Measurements from ENCODE around the gene CHORDC1. TPM values are rescaled to one million over a fixed set of nuclear protein-coding genes. Genes with fewer than 3 reads are reported as not detected.

The CHORDC1 gene
- total RNA-seq, 1 experiment from 2014 or later, result 66.9 TPM

- H3K4me3 ChIP-seq (ENCODE audit: low read length), result no peak overlapping the region
- no peak for ATAC-seq
- H3K79me2 ChIP-seq (ENCODE audit: low read length), result no peaks in the 10 kb centered on the region
- no peaks in the 10 kb centered on the region for H3F3A ChIP-seq (ENCODE audit: low read length, unreplicated experiment)
- no peak overlapping the region for H3K4me2 ChIP-seq (ENCODE audit: low read length)
- POLR2A ChIA-PET (ENCODE audit: unreplicated experiment), result no interaction called here
- H4K20me1 ChIP-seq (ENCODE audit: low read length), result no peaks in the 10 kb centered on the region
- no peaks in the 10 kb centered on the region for H3K4me1 ChIP-seq (ENCODE audit: insufficient read depth, low read length)
- H3K9ac ChIP-seq (ENCODE audit: low read length), result no peak overlapping the region
- H3K9me3 ChIP-seq (ENCODE audit: low read length), result no peaks in the 10 kb centered on the region
- TF ChIP-seq CTCF (conservative IDR thresholded peaks at IDR 0.05; ENCODE audit: low read depth, low read length) (no peak), EZH2 (IDR thresholded peaks at IDR 0.05; ENCODE audit: low read length, unreplicated experiment) (no peak), EZH2phosphoT487 (IDR thresholded peaks at IDR 0.05; ENCODE audit: borderline replicate concordance, low read length) (no peak)
- no peaks in the 10 kb centered on the region for H3K9me2 ChIP-seq (replicated peaks; ENCODE audit: low read length)
- BruUV-seq (replicated peaks), result no TSS peak
- no peak overlapping the region for H2AFZ ChIP-seq (ENCODE audit: low read length)
- H3K27me3 ChIP-seq (ENCODE audit: low read length), result peaks cover 22% of the 10 kb centered on the region
- CTCF ChIA-PET, result no interaction called here
- no peak overlapping the region for H3K27ac ChIP-seq (ENCODE audit: low read length)
- no peak for DNase-seq
- H3K36me3 ChIP-seq (ENCODE audit: low read depth, low read length), result no peaks in the 10 kb centered on the region
- intact Hi-C loops (cut with micrococcal nuclease), result no loop called here
These were observed 6.9 kb upstream of the CHORDC1 start for GRCh38 chr11:90229791-90230190.

DNA sequence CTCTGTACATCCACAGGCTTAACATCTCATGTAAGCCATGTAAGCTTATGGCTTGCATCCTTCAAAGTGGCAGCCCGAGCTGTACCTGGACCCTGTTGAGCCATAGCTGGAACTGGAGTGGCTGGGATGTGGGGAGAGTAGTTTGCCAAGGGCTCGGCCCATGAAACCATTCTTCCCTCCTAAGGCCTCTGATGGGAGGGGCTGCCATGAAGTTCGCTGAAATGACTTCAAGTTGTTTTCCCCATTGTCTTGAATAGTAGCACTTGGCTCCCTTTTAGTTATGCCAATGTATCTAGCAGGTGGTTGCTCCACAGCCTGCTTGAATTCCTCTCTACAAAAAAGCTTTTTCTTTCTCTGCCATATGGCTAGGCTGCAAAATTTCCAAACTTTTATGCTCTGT, 5.2 kb upstream of the CHORDC1 start:
- Histone ChIP-seq H3K9me3 (ENCODE audit: low read length) (no peaks in the 10 kb centered on the region), H3K9ac (ENCODE audit: low read length) (no peak overlapping the region), H3K27me3 (ENCODE audit: low read length) (peaks cover 17% of the 10 kb centered on the region; the same call in 1 of the 2 replicates), H3K9me2 (replicated peaks; ENCODE audit: low read length) (no peaks in the 10 kb centered on the region), H3K4me3 (ENCODE audit: low read length) (no peak overlapping the region), H3K4me2 (ENCODE audit: low read length) (no peak overlapping the region), H3K4me1 (ENCODE audit: insufficient read depth, low read length) (peaks cover 9% of the 10 kb centered on the region), H3F3A (ENCODE audit: low read length, unreplicated experiment) (no peaks in the 10 kb centered on the region), H3K36me3 (ENCODE audit: low read depth, low read length) (no peaks in the 10 kb centered on the region), H3K79me2 (ENCODE audit: low read length) (peaks cover 8% of the 10 kb centered on the region; the same call in 1 of the 2 replicates), H2AFZ (ENCODE audit: low read length) (no peak overlapping the region), H3K27ac (ENCODE audit: low read length) (no peak overlapping the region), H4K20me1 (ENCODE audit: low read length) (no peaks in the 10 kb centered on the region)
- intact Hi-C loops (cut with micrococcal nuclease), result no loop called here
- DNase-seq (no peak), ATAC-seq (no peak)
- TF ChIP-seq EZH2 (IDR thresholded peaks at IDR 0.05; ENCODE audit: low read length, unreplicated experiment) (no peak), EZH2phosphoT487 (IDR thresholded peaks at IDR 0.05; ENCODE audit: borderline replicate concordance, low read length) (no peak), CTCF (conservative IDR thresholded peaks at IDR 0.05; ENCODE audit: low read depth, low read length) (no peak)
- CTCF ChIA-PET, result no interaction called here
- no TSS peak for BruUV-seq (replicated peaks)
- POLR2A ChIA-PET (ENCODE audit: unreplicated experiment), result no interaction called here

DNA sequence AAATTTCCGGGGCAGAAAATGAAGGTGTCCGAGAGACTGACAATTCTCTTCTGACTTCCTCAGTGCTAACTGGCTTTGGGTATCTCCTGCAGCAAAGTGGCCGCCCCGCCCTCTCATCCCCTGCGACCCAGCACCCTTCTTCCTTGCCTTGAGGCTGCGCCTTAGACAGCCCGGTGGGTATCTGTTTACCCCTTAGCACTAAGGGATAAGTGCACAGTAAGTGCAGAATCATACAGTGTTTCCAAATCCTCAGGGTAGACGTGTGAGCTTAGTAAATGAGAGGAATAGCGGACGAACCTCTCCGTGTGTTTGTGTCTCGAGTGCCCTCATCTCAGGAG, 368 bp upstream of the CHORDC1 start:
- H3K9ac ChIP-seq (ENCODE audit: low read length), result peak overlapping the region; percentile 86
- H3K36me3 ChIP-seq (ENCODE audit: low read depth, low read length), result peaks cover 8% of the 10 kb centered on the region; the same call in 1 of the 2 replicates
- peaks cover 56% of the 10 kb centered on the region for H3K79me2 ChIP-seq (ENCODE audit: low read length)
- peaks cover 34% of the 10 kb centered on the region for H4K20me1 ChIP-seq (ENCODE audit: low read length)
- DNase-seq (no peak), ATAC-seq (peak; percentile 53)
- peak overlapping the region; percentile 98 for H2AFZ ChIP-seq (ENCODE audit: low read length)
- H3K9me2 ChIP-seq (replicated peaks; ENCODE audit: low read length), result no peaks in the 10 kb centered on the region
- POLR2A ChIA-PET (ENCODE audit: unreplicated experiment), result interaction anchor here (0.7 kb wide), 1 partner anchor 16 kb away, joined by 3 read pairs; no protein-coding TSS in a partner anchor
- peak overlapping the region; percentile 95 for H3K4me3 ChIP-seq (ENCODE audit: low read length)
- H3K27ac ChIP-seq (ENCODE audit: low read length), result no peak overlapping the region
- no peaks in the 10 kb centered on the region for H3K9me3 ChIP-seq (ENCODE audit: low read length)
- no peaks in the 10 kb centered on the region for H3K27me3 ChIP-seq (ENCODE audit: low read length)
- intact Hi-C loops (cut with micrococcal nuclease), result loop anchor here (2.0 kb wide), 1 partner anchor 18 kb away; no protein-coding TSS in a partner anchor
- peak overlapping the region; percentile 98 for H3K4me2 ChIP-seq (ENCODE audit: low read length)
- H3K4me1 ChIP-seq (ENCODE audit: insufficient read depth, low read length), result peaks cover 15% of the 10 kb centered on the region
- CTCF ChIA-PET, result no interaction called here
- TSS peak; percentile 79 for BruUV-seq (replicated peaks)
- TF ChIP-seq EZH2 (IDR thresholded peaks at IDR 0.05; ENCODE audit: low read length, unreplicated experiment), result no peak
- no peak for TF ChIP-seq EZH2phosphoT487 (IDR thresholded peaks at IDR 0.05; ENCODE audit: borderline replicate concordance, low read length)
- TF ChIP-seq CTCF (conservative IDR thresholded peaks at IDR 0.05; ENCODE audit: low read depth, low read length), result no peak
- no peaks in the 10 kb centered on the region for H3F3A ChIP-seq (ENCODE audit: low read length, unreplicated experiment)

All from PC-3 (cell line).